HG03469 (cell line): ENCODE results near the gene YIPF5.

Experiments used
- ATAC-seq: cut with Tn5 transposase; IDR thresholded peaks from one replicate; pipeline ENCODE4 v1.9.1; 2021; ENCODE audit warnings: mild to moderate bottlenecking, moderate library complexity, moderate number of reproducible peaks; ENCODE audit not compliant: unreplicated experiment

The YIPF5 gene

DNA sequence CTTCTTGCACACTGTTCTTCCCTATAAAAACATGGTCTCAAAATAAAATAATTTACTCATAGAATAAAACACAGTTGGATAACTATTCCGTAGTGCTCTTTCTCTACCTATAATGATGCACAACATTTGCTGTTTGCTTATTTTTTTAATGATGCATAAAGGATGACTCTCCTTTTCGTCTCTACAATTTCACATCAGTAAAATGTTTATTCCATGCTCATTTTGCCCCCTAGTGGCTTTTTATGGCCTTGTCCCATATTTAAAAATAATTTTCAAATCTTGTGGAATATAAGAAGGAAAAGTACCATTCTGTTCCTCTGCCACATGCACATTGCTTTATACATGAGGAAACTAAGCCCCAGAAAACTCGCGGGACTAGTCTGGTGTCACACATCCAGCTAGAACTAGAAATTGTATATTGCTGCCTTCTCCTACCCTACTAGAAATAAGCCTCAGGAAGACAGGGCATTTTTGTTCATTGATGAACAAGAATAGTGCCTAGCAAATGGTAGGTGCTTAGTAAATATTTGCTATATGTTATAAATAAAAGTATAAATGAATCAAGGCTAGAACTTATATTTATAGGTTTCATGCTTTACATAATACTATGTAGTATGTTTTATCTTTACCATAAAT, 12.9 kb upstream of the YIPF5 start:
- no peak for ATAC-seq

DNA sequence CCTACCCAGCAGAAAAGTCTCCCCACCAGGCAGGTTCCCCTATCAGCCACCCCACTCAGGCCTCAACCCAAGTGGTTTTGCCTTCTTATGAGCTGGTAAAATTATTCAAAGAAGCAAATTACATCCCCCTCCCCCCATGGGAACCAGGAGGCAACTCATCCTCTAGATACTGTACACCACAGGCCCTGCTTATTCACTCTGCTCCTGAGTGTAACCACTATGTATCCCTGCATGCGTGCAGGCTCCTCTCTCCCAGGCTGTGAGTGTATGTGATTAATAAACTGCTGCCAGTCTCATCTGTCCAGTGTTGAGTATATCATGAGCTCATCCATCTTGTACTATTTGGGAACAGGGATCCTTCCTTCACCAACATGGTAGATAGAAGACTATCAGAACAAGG, 8.8 kb upstream of the YIPF5 start:
- ATAC-seq, result no peak

DNA sequence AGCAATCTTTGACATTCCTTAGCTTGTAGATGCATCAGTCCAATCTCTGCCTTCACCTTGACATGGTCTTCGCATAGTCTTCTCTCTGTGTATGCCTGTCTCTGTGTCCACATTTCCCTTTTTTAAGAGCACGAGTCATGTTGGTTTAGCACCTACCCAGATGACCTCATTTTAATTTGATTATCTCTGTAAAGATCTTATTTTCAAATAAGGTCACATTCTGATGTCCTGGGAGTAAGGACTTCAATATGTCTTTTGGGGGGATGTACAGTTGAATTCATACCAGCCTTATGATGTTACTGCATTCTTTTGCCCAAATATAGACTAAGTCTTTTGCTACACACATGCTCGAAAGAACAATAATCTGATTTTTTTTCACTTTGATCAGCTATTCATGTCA, 7.1 kb upstream of the YIPF5 start:
- no peak for ATAC-seq

DNA sequence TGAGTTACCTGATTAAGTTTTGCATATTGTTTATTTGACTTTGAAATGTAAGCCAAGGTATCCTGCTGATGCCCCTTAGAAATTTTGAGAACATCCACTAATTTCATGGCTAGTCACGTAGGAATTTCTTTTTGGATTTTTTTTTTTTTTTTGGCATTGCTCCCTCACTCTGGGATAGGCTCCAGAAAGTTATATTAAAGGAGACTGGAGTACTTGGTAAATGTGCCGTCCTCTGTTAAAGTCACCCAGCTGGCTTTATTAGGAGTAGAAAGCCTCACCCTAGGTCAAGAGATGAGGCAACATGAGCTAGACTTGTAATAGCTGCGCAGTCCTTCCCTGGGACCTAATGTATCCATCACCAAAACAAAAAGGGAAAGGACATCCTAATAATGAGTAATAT, 3.3 kb upstream of the YIPF5 start:
- ATAC-seq, result no peak

DNA sequence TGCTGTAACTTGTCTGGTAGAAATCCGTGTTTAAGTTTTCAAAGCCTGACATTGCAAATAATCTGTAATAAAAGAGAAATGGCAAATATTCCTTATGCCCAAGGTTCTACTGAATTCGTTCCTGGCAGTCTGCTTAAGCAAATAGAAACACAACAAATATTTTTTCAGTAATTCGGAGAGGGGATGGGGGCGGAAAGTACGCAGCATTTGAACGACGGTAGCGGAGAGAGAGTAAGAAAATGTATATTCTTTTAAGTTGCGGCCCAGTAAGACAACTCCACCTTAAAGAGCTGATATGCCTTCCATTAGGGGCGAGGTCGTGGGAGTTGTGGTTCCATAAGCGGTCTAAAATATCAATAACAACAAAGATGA, 569 bp downstream of the YIPF5 start:
- ATAC-seq, result no peak

DNA sequence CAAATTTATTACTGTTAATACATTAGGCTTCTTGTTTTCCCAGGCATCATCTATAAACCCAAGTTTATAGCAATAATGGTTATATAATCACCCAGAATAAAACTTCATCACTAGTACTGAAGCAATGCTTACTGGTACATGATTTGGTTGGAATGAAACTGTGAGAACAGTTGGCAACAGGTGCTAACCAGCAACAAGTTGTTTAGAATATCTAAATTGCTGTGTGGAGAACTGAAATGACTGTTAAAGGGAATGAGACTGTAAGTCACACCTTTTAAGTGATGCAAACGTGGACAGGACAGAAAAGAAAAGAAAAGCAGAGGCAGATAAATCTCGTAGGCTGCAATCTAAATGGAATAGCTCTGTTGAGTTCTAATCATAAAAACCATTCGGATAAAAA, 2.5 kb downstream of the YIPF5 start:
- ATAC-seq, result no peak

DNA sequence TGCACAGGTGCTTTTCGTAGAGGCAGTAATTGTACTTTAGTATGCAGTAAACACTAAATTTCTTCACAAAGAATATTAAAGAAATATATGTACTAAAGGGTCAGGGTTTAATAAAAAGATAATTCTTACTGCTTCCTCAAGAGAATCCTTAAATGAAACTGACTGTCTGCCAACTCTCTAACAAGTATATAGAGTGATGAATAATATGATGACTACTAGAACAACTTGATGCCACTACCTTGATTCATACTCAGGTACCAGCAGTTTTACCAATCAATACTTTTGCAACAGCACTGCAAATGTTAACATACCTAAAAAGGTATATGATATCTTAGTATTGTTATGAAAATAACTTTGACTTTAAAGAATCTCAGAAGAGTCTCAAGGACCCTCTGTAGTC, 3.8 kb downstream of the YIPF5 start:
- no peak for ATAC-seq

DNA sequence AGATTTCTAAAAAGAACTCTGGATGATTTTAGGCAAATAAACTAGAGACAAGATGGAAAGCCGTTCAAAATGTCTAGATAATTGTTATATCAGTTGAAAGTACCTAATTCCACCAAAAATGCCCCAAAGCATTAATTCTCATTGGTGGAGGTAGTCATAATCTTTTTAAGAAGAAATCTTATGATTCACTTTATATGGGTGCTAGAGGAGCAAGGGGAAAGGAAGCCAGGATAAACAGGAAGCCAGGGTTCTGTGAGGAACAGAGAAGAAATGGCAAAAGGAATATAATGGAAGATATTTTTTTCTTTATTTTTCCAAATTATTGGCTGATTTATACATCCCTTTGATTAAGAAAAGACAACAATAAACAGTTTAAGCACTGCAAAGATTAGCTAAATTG, 7.8 kb downstream of the YIPF5 start:
- ATAC-seq, result no peak

DNA sequence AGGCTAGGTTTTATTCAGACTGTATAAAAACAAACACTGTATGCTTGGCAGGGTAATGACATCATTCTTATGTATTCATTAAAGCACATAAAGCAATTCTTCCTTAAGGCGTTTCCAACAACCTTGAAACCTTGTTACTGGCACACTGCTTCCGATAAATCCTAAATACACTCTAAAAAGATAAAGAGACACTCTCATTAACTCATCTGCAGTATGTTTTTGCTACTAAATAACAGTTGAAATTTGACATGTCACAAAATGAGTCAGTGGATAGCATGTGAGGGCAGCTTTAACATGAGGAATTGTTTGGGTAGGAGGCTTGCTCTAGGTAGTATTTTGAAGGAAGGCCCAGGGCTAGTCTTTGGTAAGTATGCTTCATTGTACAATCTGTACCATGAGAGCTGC, 13.7 kb downstream of the YIPF5 start:
- ATAC-seq, result no peak

DNA sequence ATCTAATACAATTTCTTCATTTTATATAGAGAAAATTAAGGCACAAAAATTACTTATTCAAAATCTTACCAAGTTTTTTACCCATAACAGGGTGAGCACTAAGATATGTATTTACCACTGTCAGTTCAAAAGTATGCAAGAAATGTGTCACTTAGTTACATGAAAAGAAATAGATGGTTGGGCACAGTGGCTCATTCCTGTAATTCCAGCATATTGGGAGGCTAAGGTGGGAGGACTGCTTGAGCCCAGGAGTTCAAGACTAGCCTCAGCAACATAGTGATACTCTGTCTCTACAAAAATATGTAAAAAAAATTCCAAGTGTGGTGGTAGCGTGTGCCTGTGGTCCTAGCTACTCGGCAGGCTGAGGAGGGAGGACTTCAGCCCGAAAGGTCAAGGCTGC, 19.4 kb downstream of the YIPF5 start:
- no peak for ATAC-seq

DNA sequence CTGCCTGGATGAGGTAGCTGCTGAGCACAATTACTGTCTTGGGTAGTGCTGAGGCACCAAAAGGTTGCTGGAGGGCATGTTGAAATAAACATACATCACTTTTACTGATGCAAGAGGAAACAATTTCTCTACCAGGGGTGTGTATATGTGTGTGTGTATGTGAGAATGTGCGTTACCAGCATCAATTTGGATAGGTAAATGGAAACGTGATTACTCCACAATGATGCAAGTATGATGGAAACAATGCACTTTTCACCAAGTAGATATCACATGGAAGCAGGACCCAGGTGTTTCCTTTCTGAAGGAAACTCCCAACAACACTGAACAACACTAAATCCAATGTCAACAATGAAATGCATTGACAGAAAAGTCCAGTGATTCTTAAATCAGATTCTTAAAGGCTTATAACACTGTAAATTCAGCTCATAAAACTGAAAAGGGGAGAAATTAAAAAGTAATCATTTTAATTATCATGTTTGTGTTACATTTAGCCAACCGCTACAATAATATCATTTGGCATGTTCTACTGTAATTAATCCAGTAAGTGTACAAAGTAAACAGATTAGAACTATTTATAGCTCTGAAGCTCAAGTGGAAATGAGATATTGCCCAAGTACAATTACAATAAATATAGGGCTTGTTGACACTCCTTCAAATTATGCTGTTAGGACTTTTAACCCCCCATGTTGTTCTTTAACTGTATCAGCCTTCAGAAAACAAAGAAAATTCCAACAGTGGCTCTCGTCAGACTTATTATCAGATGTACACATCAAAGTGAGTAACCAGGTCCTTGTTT, 25.3 kb downstream of the YIPF5 start:
- ATAC-seq, result no peak

DNA sequence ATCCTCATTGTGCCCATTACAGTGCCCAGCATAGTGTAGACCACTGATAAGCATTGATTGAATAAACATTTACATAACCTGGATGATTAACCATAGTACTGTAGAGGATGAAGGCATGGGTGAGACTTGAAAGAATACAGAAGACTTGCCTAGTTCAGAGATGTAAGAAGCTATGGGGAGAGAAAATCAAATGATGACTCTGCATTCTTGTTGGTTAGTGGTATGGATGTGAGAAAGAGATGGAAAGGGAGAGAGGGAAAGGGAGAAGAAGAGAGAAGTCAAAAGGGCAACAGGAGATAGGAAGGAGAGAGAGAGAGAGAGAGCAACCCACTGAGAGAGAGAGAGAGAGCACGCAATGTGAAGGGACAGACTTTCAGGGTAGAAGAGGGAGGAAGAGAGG, 26.8 kb downstream of the YIPF5 start:
- no peak for ATAC-seq

DNA sequence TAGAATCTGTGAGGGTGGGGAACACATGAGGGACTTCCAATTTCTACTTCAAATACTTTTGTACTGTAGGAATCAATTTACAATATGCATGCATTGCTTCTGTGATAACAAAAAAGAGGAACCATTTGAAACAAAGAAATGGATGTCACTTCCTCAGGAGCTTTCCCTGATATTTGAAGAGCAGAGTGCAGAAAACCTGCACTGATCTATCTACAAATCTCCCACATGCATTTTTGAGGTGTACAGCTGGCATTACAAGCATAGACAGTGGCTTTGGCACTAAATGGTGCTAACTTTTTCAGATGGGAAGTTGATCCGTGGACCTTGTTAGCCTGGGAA, 27.7 kb downstream of the YIPF5 start:
- no peak for ATAC-seq

DNA sequence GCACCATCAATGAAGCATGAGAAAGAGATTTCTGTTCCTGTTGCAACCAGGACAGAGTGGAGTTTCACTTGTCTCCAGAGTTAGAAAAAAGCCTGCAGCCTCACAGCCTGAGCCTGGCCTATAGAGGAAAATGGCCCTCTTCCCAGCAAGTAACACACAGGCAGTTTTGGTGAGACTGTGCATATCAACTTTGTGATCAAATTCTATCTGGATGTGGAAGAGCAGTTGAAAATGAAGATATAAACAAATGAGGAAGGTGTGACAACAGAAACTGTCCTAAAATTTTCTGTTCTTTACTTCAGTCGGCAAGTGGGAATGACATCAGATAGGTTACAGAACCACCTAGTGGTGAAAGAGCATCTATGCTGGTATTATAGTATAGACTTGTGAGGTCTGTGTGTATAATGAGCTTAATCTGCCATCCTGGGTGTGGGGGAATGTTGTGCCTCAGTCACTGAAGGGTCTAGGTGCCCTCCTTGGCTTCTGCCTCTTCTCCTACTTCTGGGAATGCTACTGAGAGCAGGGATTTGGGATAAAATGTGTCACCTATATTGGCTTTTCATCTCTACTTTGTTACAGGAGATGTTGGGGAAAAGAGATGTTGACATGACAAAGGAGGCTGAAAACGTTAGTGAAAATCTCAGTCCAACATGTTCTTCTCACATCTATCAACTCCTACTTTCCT, 28.2 kb downstream of the YIPF5 start:
- peak; percentile 95 for ATAC-seq

DNA sequence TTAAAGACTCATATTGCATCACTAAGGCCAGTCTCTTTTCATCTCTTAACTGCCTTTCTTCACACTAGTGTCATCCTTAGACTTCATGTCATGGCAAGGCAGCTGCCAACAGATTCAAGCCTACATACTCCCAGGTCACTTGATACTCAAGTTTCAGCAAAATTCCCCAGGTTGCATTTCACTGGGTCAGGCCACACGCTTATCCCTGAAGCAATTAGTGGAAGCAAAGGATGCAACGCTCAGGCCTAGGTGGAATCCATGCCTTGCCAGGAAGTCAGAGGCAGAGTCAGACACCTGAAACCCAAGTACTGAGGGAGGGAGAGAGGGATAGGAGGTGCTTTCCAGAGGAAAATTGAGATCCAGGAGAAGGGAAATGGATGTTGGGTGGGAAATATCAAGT, 28.9 kb downstream of the YIPF5 start:
- ATAC-seq, result no peak

DNA sequence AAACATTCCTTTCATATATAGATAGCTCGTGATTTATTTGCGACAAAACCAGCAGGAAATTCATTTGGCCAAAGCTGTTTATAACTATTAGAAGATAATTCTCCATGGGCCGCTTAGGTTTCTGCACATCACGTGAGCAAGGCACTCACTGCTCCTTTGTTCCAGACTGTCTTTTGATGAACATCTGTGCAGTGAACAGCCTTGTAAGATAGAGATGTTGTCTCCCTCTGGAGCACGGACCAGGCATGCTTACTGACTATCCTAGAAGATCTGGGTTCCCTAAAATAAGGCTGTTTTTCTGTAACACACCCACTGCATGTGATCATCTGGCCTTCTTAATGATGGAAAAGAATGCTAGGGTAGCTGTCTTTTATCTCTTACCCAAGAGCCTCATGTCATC, 30.9 kb downstream of the YIPF5 start:
- no peak for ATAC-seq

DNA sequence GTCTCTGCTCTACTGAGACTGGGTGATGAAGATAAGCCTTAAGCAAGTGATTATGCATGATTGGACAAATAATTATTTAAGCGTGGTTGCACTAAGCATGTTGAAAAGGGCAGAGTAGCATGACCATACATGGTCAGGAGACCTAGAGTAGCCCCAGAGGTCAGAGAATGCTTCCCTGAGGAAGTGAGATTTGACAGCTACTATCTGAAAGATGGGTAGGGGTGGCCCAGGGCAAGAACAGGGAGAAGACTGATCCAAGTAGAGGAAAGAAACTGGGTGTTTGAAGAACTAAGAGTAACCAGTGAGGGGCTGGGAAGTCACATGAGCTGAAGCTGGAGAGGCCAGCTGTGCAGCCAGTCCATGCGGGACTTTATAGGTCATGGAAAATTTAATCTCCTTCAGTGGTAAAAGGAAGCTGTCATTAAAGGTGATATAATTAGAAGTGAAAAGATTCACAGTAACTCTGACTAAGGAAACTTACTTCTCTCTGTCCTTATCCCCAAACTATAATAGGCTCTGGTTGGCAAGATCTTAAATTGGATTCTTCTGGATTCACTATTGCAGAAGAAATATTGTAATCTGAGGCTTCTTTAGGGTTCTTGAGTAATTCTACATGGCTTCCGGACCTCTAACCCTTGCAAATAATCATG, 35.2 kb downstream of the YIPF5 start:
- no peak for ATAC-seq

DNA sequence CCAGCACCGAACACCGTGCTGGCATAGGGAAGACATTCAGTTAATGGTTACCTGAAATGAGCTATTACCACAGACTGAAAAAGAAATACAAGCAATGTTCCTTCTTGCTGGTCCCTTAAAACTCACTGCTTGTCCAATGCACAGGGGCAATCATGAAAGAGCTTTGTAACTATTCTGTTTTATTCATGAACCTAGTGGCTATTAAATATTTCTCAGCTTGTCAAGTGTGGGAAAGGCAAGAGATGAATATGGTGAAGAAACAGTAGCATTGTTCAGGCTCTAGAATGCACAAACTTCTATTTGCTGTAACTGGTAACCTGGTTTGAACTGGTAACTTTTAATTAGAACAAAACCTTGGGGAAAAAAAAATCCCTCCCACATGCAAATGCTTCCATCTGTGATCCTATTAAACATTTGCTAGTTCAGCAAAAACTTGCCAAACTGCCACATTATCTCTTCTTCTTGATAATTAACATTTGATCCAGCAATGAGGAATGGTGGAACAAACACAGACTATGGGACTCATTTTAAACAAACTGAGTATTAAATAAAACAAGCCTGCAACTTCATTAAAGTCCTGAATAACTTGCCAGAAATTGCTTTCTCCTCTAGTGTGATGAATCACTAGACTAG, 36.1 kb downstream of the YIPF5 start:
- no peak for ATAC-seq

DNA sequence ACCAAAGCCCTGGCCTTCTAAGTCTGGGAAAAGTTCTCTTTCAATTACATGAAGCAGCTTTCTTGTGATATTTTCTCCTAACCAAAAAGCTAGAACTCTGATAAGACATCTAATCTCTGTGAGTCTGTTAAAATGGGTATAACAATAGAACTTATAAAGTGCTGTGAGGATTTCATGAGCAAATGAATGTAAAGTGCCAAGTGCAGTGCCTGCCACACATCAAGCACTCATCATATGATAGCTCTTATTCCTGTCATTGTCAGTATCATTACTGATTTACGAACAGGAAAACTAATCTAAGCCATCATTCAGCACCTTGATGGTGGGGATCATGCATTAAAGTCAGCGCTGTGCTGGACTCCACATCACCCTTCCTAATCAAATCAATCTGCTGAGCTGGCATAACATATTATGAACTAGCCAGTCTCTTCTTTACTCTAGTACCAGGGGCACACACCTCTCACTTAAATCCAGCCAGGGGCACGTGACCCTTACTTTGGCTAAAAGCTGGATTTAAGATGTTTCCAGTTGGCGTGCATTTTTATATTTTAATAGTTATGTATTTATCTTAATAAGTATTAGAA, 37.3 kb downstream of the YIPF5 start:
- no peak for ATAC-seq

DNA sequence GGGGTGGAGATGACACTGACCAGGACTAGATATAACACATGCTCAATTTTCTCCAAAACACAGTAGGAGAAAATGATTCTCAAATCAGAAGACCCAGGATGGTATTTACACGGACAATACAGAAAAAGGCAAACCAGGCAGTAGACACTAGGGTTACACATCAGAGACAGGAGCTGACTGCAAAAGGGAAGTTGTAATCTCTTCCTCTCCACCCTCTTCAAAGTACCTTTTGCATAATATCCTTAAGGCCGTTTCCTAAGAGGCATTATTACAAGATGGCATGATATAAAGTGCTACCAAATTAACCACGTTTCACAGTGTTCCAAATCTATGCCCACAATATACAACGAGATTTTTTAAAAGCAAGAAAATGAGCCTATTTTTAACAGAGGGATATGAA, 39.2 kb downstream of the YIPF5 start:
- no peak for ATAC-seq

DNA sequence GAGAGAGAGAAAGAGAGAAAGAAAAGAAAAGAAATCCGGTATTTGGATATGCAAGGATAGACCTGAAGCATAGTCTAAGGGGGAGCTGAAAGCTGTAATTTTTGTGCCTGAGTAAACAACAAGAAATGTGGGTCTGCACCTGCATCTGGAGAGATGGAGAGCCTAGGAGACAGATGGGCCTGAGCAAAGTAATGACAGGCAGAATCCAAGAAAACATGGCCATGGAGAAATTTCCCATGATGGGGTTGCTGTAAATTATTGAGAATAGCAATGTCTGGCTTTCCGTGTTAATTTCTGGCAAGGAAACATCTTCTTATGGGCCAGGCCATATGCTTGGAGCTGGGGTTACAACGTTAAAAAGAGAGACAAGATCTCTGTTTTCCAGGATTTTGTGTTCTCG, 40.2 kb downstream of the YIPF5 start:
- no peak for ATAC-seq
